ENCODE data around the gene DLGAP1. TPM values are rescaled to one million over a fixed set of nuclear protein-coding genes. Genes with fewer than 3 reads are reported as not detected.

The DLGAP1 gene
- total and polyA plus RNA-seq, 2 of the 4 experiments (the other 2 are of a cell fraction) = under 0.01 to 0.09 TPM

DNA sequence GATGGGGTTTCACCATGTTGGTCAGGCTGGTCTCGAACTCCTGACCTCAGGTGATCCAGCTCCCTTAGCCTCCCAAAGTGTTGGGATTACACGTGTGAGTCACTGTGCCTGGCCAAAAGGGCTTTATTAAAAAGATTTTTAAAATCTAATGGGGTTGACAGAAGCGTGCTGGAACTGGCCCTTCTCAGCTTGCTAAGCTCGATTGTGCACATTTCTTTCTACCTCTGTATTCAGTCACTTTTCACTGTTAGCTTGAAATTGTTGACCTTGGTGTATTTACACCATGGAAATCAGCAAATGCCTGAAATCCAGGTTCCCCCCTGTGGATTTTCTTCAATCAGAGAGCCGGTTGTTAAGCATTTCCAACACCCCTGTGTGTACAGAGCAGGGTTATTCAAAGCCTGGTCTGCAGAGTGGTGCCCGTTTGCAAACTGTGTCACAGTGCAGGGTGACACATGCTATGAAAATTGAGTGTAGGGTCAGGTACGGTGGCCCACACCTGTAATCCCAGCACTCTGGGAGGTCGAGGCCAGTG is 864.9 kb downstream of the DLGAP1 start:
- POLR2A ChIA-PET (ENCODE audit: unreplicated experiment) = no interaction called here
- Histone ChIP-seq H2BK120ac (ENCODE audit: low read depth, low read length) (no peak overlapping the region), H3K4me2 (ENCODE audit: low read depth, low read length) (no peak overlapping the region), H4K20me1 (ENCODE audit: insufficient read depth, low read length) (no peaks in the 10 kb centered on the region), H3K23ac (ENCODE audit: low read depth, low read length) (no peak overlapping the region), H2BK5ac (ENCODE audit: low read depth, low read length, poor library complexity, severe bottlenecking) (no peak overlapping the region), H2BK20ac (ENCODE audit: low read depth, low read length) (no peak overlapping the region), H3K9me3 (ENCODE audit: control insufficient read depth, insufficient read depth, low read length) (no peaks in the 10 kb centered on the region), H2AFZ (replicated peaks; ENCODE audit: low read length, poor library complexity) (no peak overlapping the region), H2AK5ac (ENCODE audit: low read depth, low read length) (no peak overlapping the region), H4K91ac (ENCODE audit: insufficient read depth, low read depth, low read length) (no peak overlapping the region), H3K27ac (ENCODE audit: insufficient read depth, low read length) (no peak overlapping the region), H3K79me1 (ENCODE audit: low read depth in 1 of 2, low read length in 2 of 2) (peaks cover 0 to 21% of the 10 kb centered on the region in 2 experiments; a peak in 3 of 4 replicates), H3K18ac (ENCODE audit: low read depth, low read length) (no peak overlapping the region), H3K4me1 (ENCODE audit: control insufficient read depth, insufficient read depth, low read length) (peaks cover 14% of the 10 kb centered on the region), H3K4ac (ENCODE audit: low read depth, low read length) (no peak overlapping the region), H3K27me3 (ENCODE audit: control insufficient read depth, insufficient read depth, low read length) (no peaks in the 10 kb centered on the region), H2AK9ac (replicated peaks; ENCODE audit: low read depth, low read length, poor library complexity) (no peak overlapping the region), H3K9me1 (ENCODE audit: insufficient read depth, low read length) (peaks cover 7% of the 10 kb centered on the region; the same call in 1 of the 2 replicates), H3K14ac (replicated peaks; ENCODE audit: low read depth, low read length) (no peak overlapping the region), H4K8ac (ENCODE audit: low read depth in 2 of 2, low read length in 2 of 2) (no peak overlapping the region), H3K9ac (ENCODE audit: low read depth, low read length) (no peak overlapping the region), H3K56ac (ENCODE audit: extremely low read depth, insufficient read depth, low read length) (no peak overlapping the region), H3K4me3 (ENCODE audit: insufficient read depth, low read depth, low read length) (no peak overlapping the region), H3K36me3 (ENCODE audit: control insufficient read depth, insufficient read depth, low read length) (no peaks in the 10 kb centered on the region), H4K5ac (ENCODE audit: low read depth, low read length) (no peak overlapping the region), H2BK15ac (ENCODE audit: low read depth, low read length) (no peak overlapping the region)
- CTCF ChIA-PET = interaction anchor here (0.6 kb wide), 2 partner anchors 124 to 151 kb away, joined by 4 to 6 read pairs; no protein-coding TSS in a partner anchor
- in situ Hi-C loops (cut with MboI; ENCODE audit: low sequenced_read_pairs) = loop anchor here (10.0 kb wide), 1 partner anchor 75 kb away; no protein-coding TSS in a partner anchor
- ATAC-seq (ENCODE audit: low read depth) = no peak
- DNase-seq = no peak
- 67% methylated on average over 1 of the region's 8 CpGs; no CpG with 5 or more reads in 1 of the 2 experiments for WGBS, 2 experiments (ENCODE audit: extremely low coverage in 2 of 2, insufficient read length in 1 of 2)
- TF ChIP-seq FOS (IDR thresholded peaks at IDR 0.05; ENCODE audit: low read depth, low read length) (no peak), SMC3 (IDR thresholded peaks at IDR 0.05; ENCODE audit: low read depth, low read length) (no peak), ELK1 (IDR thresholded peaks at IDR 0.05; ENCODE audit: borderline replicate concordance, low read depth, low read length) (no peak), RCOR1 (IDR thresholded peaks at IDR 0.05; ENCODE audit: insufficient replicate concordance, low read length) (no peak), CEBPB (IDR thresholded peaks at IDR 0.05; ENCODE audit: low read depth, low read length) (no peak), RFX5 (IDR thresholded peaks at IDR 0.05; ENCODE audit: low read depth, low read length) (no peak), NFE2L2 (IDR thresholded peaks at IDR 0.05; ENCODE audit: low read depth, low read length) (no peak), BHLHE40 (IDR thresholded peaks at IDR 0.05; ENCODE audit: low read depth, low read length) (no peak), MAFK (IDR thresholded peaks at IDR 0.05; ENCODE audit: low read depth, low read length) (no peak), USF2 (IDR thresholded peaks at IDR 0.05; ENCODE audit: low read depth, low read length) (no peak), MXI1 (IDR thresholded peaks at IDR 0.05; ENCODE audit: borderline replicate concordance, low read depth, low read length) (no peak), MAZ (IDR thresholded peaks at IDR 0.05; ENCODE audit: borderline replicate concordance, low read depth, low read length) (no peak)
- TF ChIP-seq, protein P1, sequence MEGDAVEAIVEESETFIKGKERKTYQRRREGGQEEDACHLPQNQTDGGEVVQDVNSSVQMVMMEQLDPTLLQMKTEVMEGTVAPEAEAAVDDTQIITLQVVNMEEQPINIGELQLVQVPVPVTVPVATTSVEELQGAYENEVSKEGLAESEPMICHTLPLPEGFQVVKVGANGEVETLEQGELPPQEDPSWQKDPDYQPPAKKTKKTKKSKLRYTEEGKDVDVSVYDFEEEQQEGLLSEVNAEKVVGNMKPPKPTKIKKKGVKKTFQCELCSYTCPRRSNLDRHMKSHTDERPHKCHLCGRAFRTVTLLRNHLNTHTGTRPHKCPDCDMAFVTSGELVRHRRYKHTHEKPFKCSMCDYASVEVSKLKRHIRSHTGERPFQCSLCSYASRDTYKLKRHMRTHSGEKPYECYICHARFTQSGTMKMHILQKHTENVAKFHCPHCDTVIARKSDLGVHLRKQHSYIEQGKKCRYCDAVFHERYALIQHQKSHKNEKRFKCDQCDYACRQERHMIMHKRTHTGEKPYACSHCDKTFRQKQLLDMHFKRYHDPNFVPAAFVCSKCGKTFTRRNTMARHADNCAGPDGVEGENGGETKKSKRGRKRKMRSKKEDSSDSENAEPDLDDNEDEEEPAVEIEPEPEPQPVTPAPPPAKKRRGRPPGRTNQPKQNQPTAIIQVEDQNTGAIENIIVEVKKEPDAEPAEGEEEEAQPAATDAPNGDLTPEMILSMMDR (conservative IDR thresholded peaks at IDR 0.05; ENCODE audit: low read depth, low read length) = no peak
- intact Hi-C loops (cut with micrococcal nuclease) = loop anchor here (5.0 kb wide), 1 partner anchor 277 kb away; no protein-coding TSS in a partner anchor
- dilution Hi-C loops (cut with HindIII; ENCODE audit: low sequenced_read_pairs, unreplicated experiment) = no loop called here
- no TSS peak for BruUV-seq (replicated peaks)
